HG02970 (cell line): ENCODE results near the gene WNT16.
"Not testable (repeated sequence)": the region's sequence is repeated elsewhere in the genome, so short reads cannot be mapped to it uniquely, and the experiment has no call there.

Source experiments
- ATAC-seq: cut with Tn5 transposase; IDR thresholded peaks from one replicate; pipeline ENCODE4 v1.9.1; 2021; ENCODE audit warnings: mild to moderate bottlenecking, moderate library complexity, moderate number of reproducible peaks; ENCODE audit not compliant: unreplicated experiment, low FRiP score

Gene WNT16

DNA sequence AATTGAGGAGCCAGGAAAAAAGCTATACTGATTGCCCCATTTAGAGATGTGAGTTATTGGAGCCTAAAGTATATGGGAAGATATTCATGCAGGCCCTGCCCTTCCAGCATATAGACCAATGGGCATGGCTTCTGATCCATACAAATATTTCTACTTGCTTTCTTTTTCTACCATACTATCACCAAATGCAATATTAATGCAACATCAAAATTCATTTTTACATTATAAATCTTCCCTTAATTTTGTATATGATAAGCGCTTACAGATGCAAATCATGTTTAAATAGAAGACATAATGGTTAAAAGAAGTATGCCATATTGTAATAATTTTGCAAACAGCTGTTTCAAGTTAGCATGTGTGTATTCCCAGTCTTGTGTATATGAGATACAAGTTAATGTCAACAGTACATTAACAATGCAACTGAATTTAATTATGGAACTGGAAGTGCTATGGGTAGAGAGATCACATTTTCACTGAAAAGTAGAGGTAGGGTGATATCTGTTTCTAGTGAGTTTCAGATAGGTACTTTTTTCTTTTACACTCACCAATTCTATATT is 24.6 kb upstream of the WNT16 start:
- ATAC-seq: no peak

DNA sequence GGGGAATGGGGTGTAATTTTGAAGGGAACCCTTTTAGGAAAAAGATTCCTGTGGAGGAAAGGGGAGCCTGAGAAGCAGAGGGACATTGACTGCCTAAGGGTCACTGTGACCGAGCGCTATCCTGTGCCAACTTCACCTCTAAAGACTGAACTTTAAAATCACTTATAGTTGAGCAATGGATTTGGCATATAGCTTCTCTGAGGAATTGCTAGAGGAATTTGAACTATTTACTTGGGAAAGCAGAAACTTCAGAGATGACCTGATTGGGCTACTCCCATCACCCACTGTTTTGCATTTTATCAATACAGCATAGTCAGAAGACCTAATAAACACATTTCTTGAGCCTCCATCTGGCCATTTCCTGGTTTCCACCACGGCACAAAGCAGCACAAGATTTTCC is 23.7 kb upstream of the WNT16 start:
- no peak for ATAC-seq

DNA sequence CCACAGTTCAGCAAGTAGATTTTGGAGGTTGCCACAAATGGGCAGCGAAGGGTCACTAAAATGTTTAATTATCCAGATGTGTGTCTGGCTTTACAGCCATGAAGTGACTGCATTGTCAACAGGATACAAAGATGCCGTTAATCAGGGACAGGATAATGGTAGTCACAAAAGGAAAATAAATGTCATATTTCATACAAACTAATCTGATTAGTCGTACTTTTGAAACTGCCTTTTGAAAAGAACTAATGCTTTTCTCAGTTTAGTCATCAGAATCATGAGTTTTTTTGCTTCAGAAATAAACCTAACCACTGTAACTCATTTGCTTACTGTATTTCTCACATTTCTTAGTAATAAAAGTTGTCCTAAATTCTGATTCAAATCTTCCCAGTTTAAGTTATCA is 22.2 kb upstream of the WNT16 start:
- no peak for ATAC-seq

DNA sequence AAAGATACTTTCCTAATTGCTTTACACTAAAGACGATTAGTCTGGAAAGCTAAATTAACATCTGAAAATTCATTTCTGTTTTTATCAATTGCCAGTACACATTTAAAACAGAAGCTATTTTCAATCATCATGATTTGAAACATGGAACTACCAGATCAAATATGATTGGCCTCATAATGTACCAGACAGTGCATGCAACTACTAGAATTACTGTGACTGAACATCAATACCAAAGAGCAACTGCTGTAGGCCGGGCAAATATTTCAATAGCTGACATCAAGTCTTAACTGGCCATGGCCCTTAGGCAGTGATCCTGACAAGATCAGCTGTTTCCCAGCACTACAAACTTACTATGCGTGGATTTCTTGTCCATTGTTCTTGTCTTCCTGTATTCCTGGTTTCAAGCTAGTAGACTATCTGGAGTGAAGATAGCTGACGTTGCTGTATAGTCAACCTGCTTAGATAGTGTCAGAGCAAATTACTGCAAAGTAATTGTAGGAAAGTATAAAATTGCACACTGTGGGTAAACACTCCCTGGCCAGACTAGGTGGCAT is 21.7 kb upstream of the WNT16 start:
- ATAC-seq: no peak

DNA sequence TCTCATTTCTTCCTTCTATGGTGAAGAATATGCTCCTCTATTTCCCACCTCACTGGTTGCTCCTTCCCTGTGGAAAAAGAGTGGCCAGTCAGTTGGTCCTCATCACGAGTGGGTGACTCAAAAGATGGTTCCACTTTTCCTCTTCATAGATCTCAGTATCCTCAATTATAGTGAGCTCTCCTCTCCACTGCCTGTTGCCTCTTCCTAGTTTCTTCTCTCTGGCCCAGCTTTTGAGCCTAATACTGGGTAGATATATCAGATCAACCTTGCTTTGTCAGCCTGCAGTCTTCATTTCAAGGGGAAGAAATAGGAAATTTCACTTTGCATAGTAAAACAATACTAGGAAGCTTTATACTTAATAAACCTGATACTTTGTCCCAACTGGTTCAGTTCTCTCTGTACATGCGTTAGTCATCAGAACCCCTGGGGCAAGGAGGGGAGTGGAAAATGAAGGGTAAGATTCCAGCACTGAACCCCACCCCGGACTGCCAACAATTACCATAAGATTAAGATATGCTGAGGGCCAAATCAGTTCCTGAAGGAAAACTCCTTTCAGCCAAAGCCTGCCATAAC is 15.5 kb upstream of the WNT16 start:
- ATAC-seq: no peak

DNA sequence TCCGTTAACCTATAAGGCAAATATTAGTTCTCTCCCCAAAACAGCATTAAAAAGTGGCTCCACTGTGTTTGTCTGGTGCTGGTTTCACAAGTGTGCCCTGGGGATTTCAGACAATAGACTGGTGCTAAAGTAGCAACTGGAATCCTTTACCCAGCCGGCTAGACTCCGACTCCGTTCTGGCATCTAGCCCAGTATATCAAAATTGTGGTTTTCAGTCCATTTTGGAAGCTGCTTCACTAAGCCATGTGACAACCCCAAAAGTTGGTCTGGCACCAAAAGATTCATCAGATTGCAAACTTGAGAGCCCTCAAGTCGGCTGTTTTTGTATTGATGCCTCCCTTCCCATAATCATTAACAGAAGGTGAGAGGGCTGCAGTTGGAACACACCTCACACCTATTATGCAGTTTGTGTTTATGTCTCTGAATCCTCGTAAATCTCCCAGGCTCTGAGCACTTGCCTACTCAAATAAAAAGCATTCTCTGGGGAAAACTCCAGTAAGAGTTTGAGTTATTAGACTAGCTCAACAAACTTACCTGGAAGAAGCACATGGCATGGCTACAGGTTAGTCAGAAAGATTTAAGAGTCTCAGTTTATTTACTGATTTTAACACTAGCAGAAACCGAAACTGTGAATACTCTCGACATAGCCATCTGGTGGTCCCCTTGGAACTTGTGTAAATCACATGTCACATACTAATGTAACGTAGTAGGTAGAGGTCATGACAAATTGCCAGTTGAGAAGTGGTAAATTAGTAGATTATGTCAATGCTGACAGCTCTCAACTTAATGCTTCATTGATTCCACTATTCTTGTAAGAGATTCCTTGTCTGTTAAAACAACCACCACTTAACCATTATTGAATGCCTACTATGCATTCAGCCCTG is 14.8 kb upstream of the WNT16 start:
- peak; percentile 91 for ATAC-seq

DNA sequence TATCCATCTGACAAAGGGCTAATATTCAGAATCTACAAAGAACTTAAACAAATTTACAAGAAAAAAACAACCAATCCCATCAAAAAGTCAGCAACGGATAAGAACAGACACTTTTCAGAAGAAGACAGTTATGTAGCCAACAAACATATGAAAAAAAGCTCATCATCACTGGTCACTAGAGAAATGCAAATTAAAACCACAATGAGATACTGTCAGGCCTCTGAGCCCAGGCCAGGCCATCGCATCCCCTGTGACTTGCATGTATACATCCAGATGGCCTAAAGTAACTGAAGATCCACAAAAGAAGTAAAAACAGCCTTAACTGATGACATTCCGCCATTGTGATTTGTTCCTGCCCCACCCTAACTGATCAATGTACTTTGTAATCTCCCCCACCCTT is 13.6 kb upstream of the WNT16 start:
- not testable (repeated sequence) for ATAC-seq

DNA sequence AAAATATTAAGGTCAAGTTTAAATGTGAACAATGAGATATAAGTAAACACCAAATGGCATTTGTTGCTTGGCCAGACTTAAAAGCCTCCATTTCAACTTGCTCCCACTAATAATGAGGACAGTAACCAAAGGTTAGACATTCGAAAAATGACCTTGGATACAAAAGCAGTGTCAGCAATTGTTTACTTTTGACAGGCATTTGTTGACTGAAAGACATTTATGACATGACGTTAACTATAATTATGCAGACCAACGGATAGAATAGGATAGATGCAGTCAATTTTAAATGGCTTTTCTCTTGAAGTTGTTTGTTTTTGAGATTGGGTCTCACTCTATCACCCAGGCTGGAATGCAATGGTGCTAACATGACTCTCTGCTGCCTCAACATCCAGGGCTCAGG is 6.3 kb upstream of the WNT16 start:
- ATAC-seq: no peak

DNA sequence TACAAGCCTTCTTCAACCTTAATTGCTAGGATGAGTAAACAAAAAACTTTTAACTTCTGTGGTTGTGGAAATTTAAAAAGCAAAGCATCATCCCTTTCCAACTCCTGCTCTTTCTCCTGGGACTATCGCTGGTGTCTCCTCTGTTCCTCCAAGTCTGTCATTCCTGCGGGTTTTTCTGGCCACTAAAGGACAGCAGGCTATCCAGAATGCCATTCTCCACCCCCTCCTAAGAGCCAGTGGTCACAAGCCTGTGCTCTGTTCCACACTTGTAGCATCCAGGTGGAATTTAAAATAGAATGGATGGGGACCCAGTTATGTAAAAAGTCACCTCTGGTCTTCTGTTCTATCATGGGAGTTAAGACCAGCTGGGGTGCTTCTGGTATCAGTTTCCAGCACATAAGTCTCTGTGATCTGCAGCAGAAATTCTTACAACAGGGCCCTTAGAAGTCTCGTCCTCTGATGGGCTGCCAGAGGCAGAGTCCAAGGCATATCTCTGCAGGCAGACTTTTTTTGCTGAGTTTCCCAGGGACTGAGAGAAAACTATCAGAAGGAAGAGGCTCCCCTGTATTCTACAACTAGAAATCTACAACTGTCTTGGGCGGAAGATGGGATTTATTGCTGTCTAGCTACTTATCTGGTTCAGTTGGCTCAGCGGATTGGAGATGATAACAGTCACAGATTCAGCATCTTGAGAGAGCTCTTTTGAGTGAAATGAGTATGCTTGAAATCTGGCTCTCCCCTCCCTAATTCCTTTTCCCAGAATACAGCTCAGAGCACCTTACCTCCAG is 5.1 kb upstream of the WNT16 start:
- ATAC-seq: no peak

DNA sequence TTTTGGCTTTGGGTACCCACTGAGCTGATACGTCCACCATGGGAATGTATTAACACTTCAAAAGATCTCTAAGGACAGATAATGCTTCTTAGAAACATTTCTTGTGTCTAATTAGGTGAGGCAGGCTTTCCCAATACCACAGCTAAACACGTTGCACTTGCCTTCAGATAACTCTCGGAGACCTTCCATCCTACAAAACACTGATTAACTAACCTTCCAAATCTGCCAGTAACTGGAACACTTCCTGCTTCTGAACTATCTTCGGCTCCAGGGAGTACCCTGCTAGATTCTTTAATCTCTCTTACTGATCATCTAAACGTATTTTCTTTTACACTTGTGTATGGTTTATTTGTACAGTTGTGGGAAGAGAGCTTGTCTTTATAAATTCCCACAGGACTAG is 1.1 kb upstream of the WNT16 start:
- no peak for ATAC-seq

DNA sequence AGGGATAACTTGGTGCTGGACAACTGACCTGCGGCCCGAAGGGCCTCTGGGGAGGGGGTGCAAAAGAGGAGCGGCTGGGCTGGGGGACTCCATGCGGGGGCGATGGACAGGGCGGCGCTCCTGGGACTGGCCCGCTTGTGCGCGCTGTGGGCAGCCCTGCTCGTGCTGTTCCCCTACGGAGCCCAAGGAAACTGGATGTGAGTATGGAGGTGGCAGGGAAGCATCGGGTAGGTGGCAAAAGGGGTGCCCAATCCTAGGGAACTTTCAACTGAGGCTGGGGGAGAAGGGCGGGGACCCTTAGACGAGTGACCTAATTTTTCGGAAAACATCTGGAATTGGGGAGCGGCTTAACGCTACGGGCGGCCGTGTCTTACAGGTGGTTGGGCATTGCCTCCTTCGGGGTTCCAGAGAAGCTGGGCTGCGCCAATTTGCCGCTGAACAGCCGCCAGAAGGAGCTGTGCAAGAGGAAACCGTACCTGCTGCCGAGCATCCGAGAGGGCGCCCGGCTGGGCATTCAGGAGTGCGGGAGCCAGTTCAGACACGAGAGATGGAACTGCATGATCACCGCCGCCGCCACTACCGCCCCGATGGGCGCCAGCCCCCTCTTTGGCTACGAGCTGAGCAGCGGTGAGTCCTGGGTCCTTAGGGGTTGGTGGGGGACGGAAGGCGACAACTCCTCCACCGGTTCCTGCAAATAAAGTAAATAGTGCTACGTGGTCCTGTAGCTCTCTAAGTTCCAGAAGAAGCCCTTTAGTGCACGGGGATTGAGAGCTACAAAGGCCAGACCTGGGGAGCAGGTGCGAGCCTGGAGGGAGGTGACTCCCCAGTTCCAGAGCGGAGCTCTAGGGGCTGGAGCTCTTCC is 622 bp downstream of the WNT16 start:
- no peak for ATAC-seq

DNA sequence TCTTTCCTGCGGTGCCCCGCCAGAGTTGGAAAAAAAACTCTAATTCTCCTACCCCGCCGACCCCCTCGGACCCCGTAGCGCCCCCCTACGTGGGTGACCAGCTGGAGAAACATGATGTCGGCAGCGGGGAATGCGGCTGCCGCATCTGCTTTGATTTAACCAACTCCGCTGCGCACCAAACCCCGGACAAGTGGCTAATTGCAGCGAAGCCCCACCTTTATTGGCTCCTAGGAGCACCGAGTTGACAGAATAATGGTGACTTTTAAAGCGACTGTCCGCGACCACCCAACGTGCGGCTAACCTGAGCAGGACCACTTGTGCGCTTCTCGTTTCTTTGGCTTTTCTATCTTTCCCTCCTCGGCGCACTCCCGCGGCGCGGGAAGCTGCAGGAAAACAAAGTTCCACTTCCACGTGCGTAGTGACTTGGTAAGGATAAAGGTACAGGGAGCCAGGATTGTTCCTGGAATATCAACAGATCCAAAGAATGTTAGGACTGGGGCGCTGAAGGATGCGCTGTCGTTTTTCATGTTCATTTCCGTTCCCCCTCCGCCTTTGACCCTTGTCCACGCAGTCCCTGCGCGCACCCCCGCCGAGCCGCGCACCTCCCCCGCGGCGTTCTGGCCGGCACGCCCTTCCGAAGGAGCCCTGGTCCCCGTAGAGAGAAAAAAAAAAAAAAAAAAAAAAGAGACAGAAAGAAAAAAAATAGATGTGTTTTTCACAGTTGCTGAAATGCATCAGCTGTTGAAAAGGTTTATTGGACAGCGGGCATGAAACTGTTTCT is 1.4 kb downstream of the WNT16 start:
- ATAC-seq: no peak

DNA sequence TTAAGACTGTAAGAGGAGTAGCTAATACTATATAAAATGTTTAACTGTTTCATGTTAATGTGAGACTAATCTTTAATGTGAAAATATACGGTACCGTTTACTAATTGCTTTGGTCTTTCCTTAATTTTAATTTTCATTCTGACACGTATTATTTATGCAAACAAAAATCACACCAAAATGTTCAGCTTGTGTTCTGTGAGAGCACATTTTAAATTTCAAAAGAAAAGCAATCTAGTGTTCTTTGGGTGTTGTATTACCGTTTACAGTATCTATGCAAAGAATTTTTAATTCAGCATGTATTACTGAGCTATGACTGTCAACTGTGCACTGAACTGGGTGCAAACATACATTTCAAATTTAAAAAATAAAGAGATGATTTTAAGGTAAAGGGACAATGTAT is 2.2 kb downstream of the WNT16 start:
- no peak for ATAC-seq

DNA sequence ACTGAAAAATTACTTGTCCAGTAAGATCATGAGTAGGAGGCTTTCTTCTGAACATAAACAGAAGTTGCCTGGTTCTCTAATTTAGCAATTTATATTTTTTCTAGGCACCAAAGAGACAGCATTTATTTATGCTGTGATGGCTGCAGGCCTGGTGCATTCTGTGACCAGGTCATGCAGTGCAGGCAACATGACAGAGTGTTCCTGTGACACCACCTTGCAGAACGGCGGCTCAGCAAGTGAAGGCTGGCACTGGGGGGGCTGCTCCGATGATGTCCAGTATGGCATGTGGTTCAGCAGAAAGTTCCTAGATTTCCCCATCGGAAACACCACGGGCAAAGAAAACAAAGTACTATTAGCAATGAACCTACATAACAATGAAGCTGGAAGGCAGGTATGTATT is 2.8 kb downstream of the WNT16 start:
- ATAC-seq: no peak

DNA sequence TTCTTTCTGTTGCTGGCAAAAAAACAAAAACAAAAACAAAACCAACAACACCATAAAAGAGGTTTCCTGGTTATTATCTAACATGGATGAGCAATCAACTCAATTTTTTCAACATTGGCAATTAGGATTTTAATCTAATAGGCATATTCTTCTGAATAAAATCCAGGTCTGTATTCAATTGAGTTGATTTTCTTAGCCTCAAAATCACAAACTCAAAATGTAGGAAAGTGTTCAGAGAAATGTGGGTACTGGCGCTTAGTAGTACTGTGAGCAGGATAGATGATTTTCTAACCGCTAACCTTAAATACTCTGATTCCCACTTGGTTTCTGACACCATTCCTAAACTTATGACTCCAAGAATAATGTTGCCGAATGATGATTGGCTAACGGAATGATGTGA is 5.6 kb downstream of the WNT16 start:
- no peak for ATAC-seq

DNA sequence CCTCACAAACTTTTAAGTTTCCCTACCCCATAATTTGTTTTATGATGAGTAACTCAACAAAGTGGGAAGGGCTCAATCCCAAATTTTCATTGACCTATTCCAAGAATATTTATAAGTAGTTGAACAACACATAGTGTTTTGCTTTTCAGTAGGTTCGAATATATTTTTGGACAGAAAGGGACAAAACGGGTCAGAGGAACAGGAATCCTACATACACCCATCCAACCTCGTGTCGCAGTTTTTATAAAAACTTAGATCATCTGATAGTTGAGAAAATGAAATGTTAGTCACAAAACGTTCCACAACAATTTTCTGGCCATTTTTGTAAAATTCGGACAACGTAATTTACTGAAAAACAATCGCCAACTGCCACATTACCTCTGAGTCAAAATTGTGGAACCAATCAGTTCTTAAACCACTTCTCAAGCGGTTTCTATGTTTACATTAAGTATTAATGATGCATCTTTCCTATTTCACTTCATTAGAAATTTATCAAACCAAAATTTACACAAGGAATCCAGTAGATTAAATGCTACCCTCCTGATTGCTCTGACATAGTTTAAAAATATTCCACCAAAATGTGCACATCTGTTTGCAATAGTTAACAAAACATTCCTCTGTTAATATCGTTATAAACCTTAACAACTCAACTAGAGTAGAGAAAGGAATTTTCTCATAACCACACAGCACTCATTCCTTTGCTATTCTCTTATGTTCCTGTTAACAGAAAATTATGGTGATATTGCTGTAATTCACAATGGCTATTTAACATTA is 6.3 kb downstream of the WNT16 start:
- no peak for ATAC-seq

DNA sequence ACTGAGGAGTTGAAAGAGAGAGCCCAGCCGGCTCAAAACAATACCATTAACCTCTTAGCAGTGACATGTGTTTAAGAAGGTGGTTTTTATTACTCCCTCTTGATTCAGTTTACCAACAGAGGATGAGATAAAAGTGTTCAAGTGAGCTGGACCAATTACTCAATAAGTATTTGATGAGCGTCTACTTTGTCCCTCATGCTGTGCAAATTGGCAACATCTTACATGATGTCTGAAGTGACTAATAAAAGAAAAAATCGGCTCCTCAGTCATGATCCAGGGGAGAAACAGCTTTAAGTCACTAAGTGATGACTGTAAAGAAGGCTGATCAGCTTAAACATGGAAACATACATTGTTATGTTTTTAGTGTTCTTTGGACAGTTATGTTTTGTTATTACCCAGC is 7.8 kb downstream of the WNT16 start:
- ATAC-seq: no peak

DNA sequence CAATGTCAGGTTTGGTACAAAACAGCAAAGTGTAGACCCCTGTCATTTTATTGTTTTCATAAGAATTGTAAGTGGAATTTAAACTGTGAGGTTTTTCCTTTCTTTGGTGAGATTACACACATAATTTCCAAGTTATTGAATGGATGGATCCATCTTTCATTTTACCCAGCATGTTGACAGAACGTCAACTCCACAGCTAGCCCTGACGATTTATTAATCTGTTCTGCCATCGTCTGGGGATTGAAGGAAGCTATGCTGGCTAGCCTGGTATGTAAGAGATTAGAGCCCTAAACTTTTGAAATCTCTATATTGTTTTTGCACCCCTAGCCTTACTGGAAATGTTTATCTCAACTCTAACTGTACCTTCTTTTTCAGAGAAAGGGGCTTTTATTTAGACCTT is 8.6 kb downstream of the WNT16 start:
- ATAC-seq: no peak
